Activated CD8-positive, alpha-beta memory T cell treated with anti-CD3 and anti-CD28 coated beads, Interleukin-2, amount 50 U/mL, for 24 hours (primary cell): ENCODE data around the gene ZNF407.

Experiments
- DNase-seq: peaks from one replicate; pipeline ENCODE4 v3.0.0-alpha.2; 2020; ENCODE audit errors: extremely low read depth

ZNF407 gene

GRCh38 chr18:74791501-74792194 lies 194.0 kb downstream of the ZNF407 start:
- no peak for DNase-seq

- no peak for DNase-seq
Observed at GRCh38 chr18:74793746-74794145, 196.1 kb downstream of the ZNF407 start.

GRCh38 chr18:74795751-74796150 lies 198.1 kb downstream of the ZNF407 start:
- DNase-seq = no peak

- no peak for DNase-seq
Observed at GRCh38 chr18:74796211-74796610, 198.5 kb downstream of the ZNF407 start.

GRCh38 chr18:74796841-74797576 lies 199.3 kb downstream of the ZNF407 start:
- no peak for DNase-seq

GRCh38 chr18:74797577-74798151 lies 200.0 kb downstream of the ZNF407 start:
- DNase-seq = no peak

GRCh38 chr18:74799542-74799941 lies 201.9 kb downstream of the ZNF407 start:
- no peak for DNase-seq

- no peak for DNase-seq
Observed at GRCh38 chr18:74800098-74800497, 202.4 kb downstream of the ZNF407 start.

- DNase-seq = no peak
Observed at GRCh38 chr18:74803117-74803516, 205.4 kb downstream of the ZNF407 start.

- DNase-seq = no peak
Observed at GRCh38 chr18:74803769-74804168, 206.1 kb downstream of the ZNF407 start.

GRCh38 chr18:74804677-74805076 lies 207.0 kb downstream of the ZNF407 start:
- no peak for DNase-seq

- DNase-seq = no peak
Observed at GRCh38 chr18:74806073-74806472, 208.4 kb downstream of the ZNF407 start.

GRCh38 chr18:74806700-74807416 lies 209.2 kb downstream of the ZNF407 start:
- DNase-seq = no peak

- DNase-seq = no peak
Observed at GRCh38 chr18:74817576-74817975, 219.9 kb downstream of the ZNF407 start.

- DNase-seq = no peak
Observed at GRCh38 chr18:74818516-74819175, 221.0 kb downstream of the ZNF407 start.

- no peak for DNase-seq
Observed at GRCh38 chr18:74819433-74820059, 221.9 kb downstream of the ZNF407 start.

- no peak for DNase-seq
Observed at GRCh38 chr18:74820160-74820780, 222.6 kb downstream of the ZNF407 start.

GRCh38 chr18:74825460-74825859 lies 227.8 kb downstream of the ZNF407 start:
- DNase-seq = no peak

GRCh38 chr18:74826572-74826971 lies 228.9 kb downstream of the ZNF407 start:
- DNase-seq = no peak

GRCh38 chr18:74828200-74828599 lies 230.5 kb downstream of the ZNF407 start:
- DNase-seq = no peak
